ENCODE data around the gene GNAT2.

The GNAT2 gene

GRCh38 chr1:109655615-109656519 is 36.5 kb upstream of the GNAT2 start, which contains the start of gene GSTM4:
Gene GSTM4, plus strand, starts transcription at chr1:109656099. Its CDS starts 291 bp downstream, at chr1:109656390.
- FAIRE-seq: peak; percentile 79
- DNase-seq (ENCODE audit: insufficient read length): peak; percentile 84
- TF ChIP-seq POLR2AphosphoS5 (IDR thresholded peaks at IDR 0.05; ENCODE audit: low read depth, low read length): peak; percentile 47; the same call in 1 of the 2 replicates
- 0 out of 2 replicates have a peak, but pooled peaks have one; percentile 42 for TF ChIP-seq TAF1 (IDR thresholded peaks at IDR 0.05; ENCODE audit: borderline replicate concordance, low read depth, low read length)
- TF ChIP-seq POLR2A (IDR thresholded peaks at IDR 0.05; ENCODE audit: low read depth, low read length): peak; percentile 42; the same call in 1 of the 2 replicates

- TF ChIP-seq POLR2A (IDR thresholded peaks at IDR 0.05; ENCODE audit: low read depth, low read length) (no peak), POLR2AphosphoS5 (IDR thresholded peaks at IDR 0.05; ENCODE audit: low read depth, low read length) (no peak), TAF1 (IDR thresholded peaks at IDR 0.05; ENCODE audit: borderline replicate concordance, low read depth, low read length) (no peak)
- FAIRE-seq: no peak
- no peak for DNase-seq (ENCODE audit: insufficient read length)
Measured at GRCh38 chr1:109654519-109654918, 35.1 kb upstream of the GNAT2 start.

- DNase-seq (ENCODE audit: insufficient read length) (no peak), FAIRE-seq (no peak)
- no peak for TF ChIP-seq POLR2A (IDR thresholded peaks at IDR 0.05; ENCODE audit: low read depth, low read length)
- no peak for TF ChIP-seq POLR2AphosphoS5 (IDR thresholded peaks at IDR 0.05; ENCODE audit: low read depth, low read length)
- TF ChIP-seq TAF1 (IDR thresholded peaks at IDR 0.05; ENCODE audit: borderline replicate concordance, low read depth, low read length): no peak
Measured at GRCh38 chr1:109653306-109653705, 33.9 kb upstream of the GNAT2 start.

GRCh38 chr1:109652402-109652801 is 33.0 kb upstream of the GNAT2 start:
- FAIRE-seq: no peak
- TF ChIP-seq TAF1 (IDR thresholded peaks at IDR 0.05; ENCODE audit: borderline replicate concordance, low read depth, low read length) (no peak), POLR2AphosphoS5 (IDR thresholded peaks at IDR 0.05; ENCODE audit: low read depth, low read length) (no peak)
- DNase-seq (ENCODE audit: insufficient read length): no peak

- TF ChIP-seq TAF1 (IDR thresholded peaks at IDR 0.05; ENCODE audit: borderline replicate concordance, low read depth, low read length) (no peak), POLR2A (IDR thresholded peaks at IDR 0.05; ENCODE audit: low read depth, low read length) (no peak), POLR2AphosphoS5 (IDR thresholded peaks at IDR 0.05; ENCODE audit: low read depth, low read length) (no peak)
- FAIRE-seq (no peak), DNase-seq (ENCODE audit: insufficient read length) (no peak)
Measured at GRCh38 chr1:109650609-109651008, 31.2 kb upstream of the GNAT2 start.

GRCh38 chr1:109649491-109649914 is 30.1 kb upstream of the GNAT2 start:
- TF ChIP-seq POLR2A (IDR thresholded peaks at IDR 0.05; ENCODE audit: low read depth, low read length) (no peak), POLR2AphosphoS5 (IDR thresholded peaks at IDR 0.05; ENCODE audit: low read depth, low read length) (no peak), TAF1 (IDR thresholded peaks at IDR 0.05; ENCODE audit: borderline replicate concordance, low read depth, low read length) (no peak)
- FAIRE-seq (no peak), DNase-seq (ENCODE audit: insufficient read length) (no peak)

- FAIRE-seq: no peak
- no peak for TF ChIP-seq POLR2A (IDR thresholded peaks at IDR 0.05; ENCODE audit: low read depth, low read length)
- no peak for TF ChIP-seq POLR2AphosphoS5 (IDR thresholded peaks at IDR 0.05; ENCODE audit: low read depth, low read length)
- no peak for TF ChIP-seq TAF1 (IDR thresholded peaks at IDR 0.05; ENCODE audit: borderline replicate concordance, low read depth, low read length)
Measured at GRCh38 chr1:109644670-109645069, 25.3 kb upstream of the GNAT2 start.

GRCh38 chr1:109643385-109644230 is 24.2 kb upstream of the GNAT2 start:
- FAIRE-seq: peak; percentile 90

More at GRCh38 chr1:109644670-109645069, 25.3 kb upstream of the GNAT2 start:
- no peak for DNase-seq (ENCODE audit: insufficient read length)

GRCh38 chr1:109642626-109643025 is 23.2 kb upstream of the GNAT2 start:
- no peak for TF ChIP-seq POLR2AphosphoS5 (IDR thresholded peaks at IDR 0.05; ENCODE audit: low read depth, low read length)
- no peak for TF ChIP-seq POLR2A (IDR thresholded peaks at IDR 0.05; ENCODE audit: low read depth, low read length)
- TF ChIP-seq TAF1 (IDR thresholded peaks at IDR 0.05; ENCODE audit: borderline replicate concordance, low read depth, low read length): no peak
- no peak for FAIRE-seq
- DNase-seq (ENCODE audit: insufficient read length): no peak

More at GRCh38 chr1:109643385-109644230, 24.2 kb upstream of the GNAT2 start:
- peak; percentile 78 for DNase-seq (ENCODE audit: insufficient read length)
- TF ChIP-seq POLR2A (IDR thresholded peaks at IDR 0.05; ENCODE audit: low read depth, low read length): no peak
- no peak for TF ChIP-seq TAF1 (IDR thresholded peaks at IDR 0.05; ENCODE audit: borderline replicate concordance, low read depth, low read length)

GRCh38 chr1:109641861-109642260 is 22.4 kb upstream of the GNAT2 start:
- DNase-seq (ENCODE audit: insufficient read length): no peak
- FAIRE-seq: no peak
- TF ChIP-seq POLR2A (IDR thresholded peaks at IDR 0.05; ENCODE audit: low read depth, low read length) (no peak), TAF1 (IDR thresholded peaks at IDR 0.05; ENCODE audit: borderline replicate concordance, low read depth, low read length) (no peak), POLR2AphosphoS5 (IDR thresholded peaks at IDR 0.05; ENCODE audit: low read depth, low read length) (no peak)

GRCh38 chr1:109641078-109641740 is 21.8 kb upstream of the GNAT2 start:
- no peak for FAIRE-seq
- TF ChIP-seq TAF1 (IDR thresholded peaks at IDR 0.05; ENCODE audit: borderline replicate concordance, low read depth, low read length): no peak
- TF ChIP-seq POLR2A (IDR thresholded peaks at IDR 0.05; ENCODE audit: low read depth, low read length): no peak
- TF ChIP-seq POLR2AphosphoS5 (IDR thresholded peaks at IDR 0.05; ENCODE audit: low read depth, low read length): no peak
- no peak for DNase-seq (ENCODE audit: insufficient read length)
